B cell (primary cell): ENCODE results near the gene PCDHGA5. TPM values are rescaled to one million over a fixed set of nuclear protein-coding genes. Genes with fewer than 3 reads are reported as not detected.
"Not testable (repeated sequence)": the region's sequence is repeated elsewhere in the genome, so short reads cannot be mapped to it uniquely, and the experiment has no call there.

Experiments used
- ATAC-seq: fragments of 200-7000 bp; cut with Tn5 transposase; one replicate; pipeline ENCODE4 v1.10.0; 2021; ENCODE audit warnings: low read depth, mild to moderate bottlenecking, moderate number of reproducible peaks, moderate library complexity
- CTCF ChIA-PET: fragments of 350-600 bp; sonication (Branson Sonifier 250); formaldehyde crosslinking; loops from one replicate; lab custom pipeline; 2021; ENCODE audit warnings: antibody characterized with exemption, inconsistent platforms; lab: Charles Lee
- POLR2A ChIA-PET: fragments of 350-600 bp; sonication (Branson Sonifier 250); formaldehyde crosslinking; loops from one replicate; lab custom pipeline; 2021; ENCODE audit warnings: antibody characterized with exemption; lab: Charles Lee
- DNase-seq: peaks from one replicate; pipeline ENCODE4 v3.0.0; 2013
- H2AFZ ChIP-seq: 2 replicates; pipeline ENCODE4 v1.6.1; 2012; ENCODE audit warnings: mild to moderate bottlenecking, low read depth, low read length; ENCODE audit not compliant: insufficient read depth, poor library complexity, severe bottlenecking
- H3K27ac ChIP-seq, 2 donors: 1 replicate in 1 of 2; 2 replicates in 1 of 2; pipeline ENCODE4 v1.5.1; 2012 to 2013; ENCODE audit warnings: low read length in 2 of 2, mild to moderate bottlenecking in 2 of 2, moderate library complexity in 1 of 2
- H3K27me3 ChIP-seq, 4 experiments: fragments of 200-600 bp in 1 of 4; sonication (generic) in 1 of 4; replicated peaks in 1 of 4; 1 replicate in 2 of 4; 2 replicates in 2 of 4; pipeline versions ENCODE4 v1.6.1 to v1.7.0; 2013 to 2016; ENCODE audit warnings: low read length in 3 of 4, mild to moderate bottlenecking in 2 of 4, mixed read lengths in 1 of 4, moderate library complexity in 1 of 4; ENCODE audit not compliant: insufficient read depth in 4 of 4, control insufficient read depth in 3 of 4; ENCODE audit errors: control extremely low read depth in 1 of 4
- H3K36me3 ChIP-seq, 2 experiments: replicated peaks in 1 of 2; 1 replicate in 1 of 2; 2 replicates in 1 of 2; pipeline versions ENCODE4 v1.6.1 to v1.7.1; 2013; ENCODE audit warnings: low read length in 1 of 2; ENCODE audit not compliant: insufficient read depth in 2 of 2, control insufficient read depth in 1 of 2; ENCODE audit errors: control extremely low read depth in 1 of 2, extremely low read depth in 1 of 2
- H3K4me1 ChIP-seq, 2 donors: fragments of 200-600 bp in 1 of 2; sonication (generic) in 1 of 2; 1 replicate in 1 of 2; 2 replicates in 1 of 2; pipeline versions ENCODE4 v1.5.1 to v1.6.1; 2013 to 2017; ENCODE audit warnings: low read length in 2 of 2; ENCODE audit not compliant: control insufficient read depth in 2 of 2, insufficient read depth in 2 of 2
- H3K4me2 ChIP-seq: replicated peaks from 2 replicates; pipeline ENCODE3; 2012; ENCODE audit warnings: mild to moderate bottlenecking, low read depth, low read length; ENCODE audit not compliant: poor library complexity, severe bottlenecking
- H3K4me3 ChIP-seq, 5 experiments: fragments of 200-600 bp in 1 of 5; sonication (generic) in 1 of 5; 1 replicate in 3 of 5; 2 replicates in 2 of 5; pipeline versions ENCODE4 v1.5.1 to v1.7.0; 2011 to 2016; ENCODE audit warnings: low read length in 4 of 5, mild to moderate bottlenecking in 4 of 5, low read depth in 2 of 5, control low read depth in 1 of 5, moderate library complexity in 1 of 5; ENCODE audit not compliant: insufficient read depth in 1 of 5; ENCODE audit errors: control extremely low read depth in 1 of 5, extremely low read depth in 1 of 5
- H3K79me2 ChIP-seq: fragments of 200-600 bp; sonication (generic); one replicate; pipeline ENCODE4 v1.6.0; 2016; ENCODE audit warnings: low read length; ENCODE audit not compliant: control insufficient read depth, insufficient read depth
- H3K9ac ChIP-seq: fragments of 200-600 bp; sonication (generic); 2 replicates; pipeline ENCODE4 v1.6.1; 2017; ENCODE audit warnings: mild to moderate bottlenecking, low read length, moderate library complexity
- H3K9me3 ChIP-seq, 3 donors: one replicate each; pipeline versions ENCODE4 v1.6.1 to v1.7.1; 2013; ENCODE audit warnings: low read length in 2 of 3; ENCODE audit not compliant: control insufficient read depth in 2 of 3, insufficient read depth in 1 of 3; ENCODE audit errors: control extremely low read depth in 1 of 3
- H4K20me1 ChIP-seq: 2 replicates; pipeline ENCODE4 v1.6.0; 2012; ENCODE audit warnings: mild to moderate bottlenecking, low read length; ENCODE audit not compliant: insufficient read depth, control insufficient read depth, poor library complexity, severe bottlenecking
- H3K27ac Mint-ChIP-seq: one replicate; pipeline ENCODE4 v1.8.0; 2021; ENCODE audit warnings: mixed read lengths
- H3K27me3 Mint-ChIP-seq: one replicate; pipeline ENCODE4 v1.8.0; 2021; ENCODE audit warnings: mixed read lengths
- H3K4me1 Mint-ChIP-seq: one replicate; pipeline ENCODE4 v1.8.0; 2021; ENCODE audit warnings: mixed read lengths
- H3K4me3 Mint-ChIP-seq: one replicate; pipeline ENCODE4 v1.8.0; 2021; ENCODE audit warnings: mixed read lengths
- H3K9me3 Mint-ChIP-seq: one replicate; pipeline ENCODE4 v1.8.0; 2022; ENCODE audit warnings: mixed read lengths; ENCODE audit not compliant: insufficient read depth
- CTCF ChIP-seq: fragments of 200-600 bp; IDR thresholded peaks from one replicate; pipeline ENCODE4 v1.8.0; 2022; ENCODE audit warnings: antibody characterized with exemption, mild to moderate bottlenecking
- EZH2 ChIP-seq: IDR thresholded peaks from 2 replicates; pipeline ENCODE4 v1.6.1; 2012; ENCODE audit warnings: borderline replicate concordance, low read depth, mild to moderate bottlenecking, moderate library complexity, low read length; ENCODE audit not compliant: insufficient read depth, poor library complexity, severe bottlenecking
- WGBS: methylation state at CpG from one replicate; pipeline ENCODE4 v1.1.5; 2013; ENCODE audit warnings: missing lambda C conversion rate; ENCODE audit not compliant: insufficient coverage; 5-methylcytosine and 5-hydroxymethylcytosine counted together
- intact Hi-C: fragments of 100-400 bp; cut with micrococcal nuclease; formaldehyde crosslinking; loops from one replicate; pipeline ENCODE4 v1.10.0; 2022
- polyA plus RNA-seq: library from polyadenylated mRNA; depleted of rRNA; stranded (reverse); fragments of >200 nt; gene quantifications from 2 replicates; pipeline ENCODE4 v1.2.3, GENCODE V29; 2012
- total RNA-seq, 2 donors: library from RNA; stranded (reverse); fragments of 120-200 nt in 1 of 2; gene quantifications; 1 replicate in 1 of 2; 2 replicates in 1 of 2; pipeline versions ENCODE4 v1.2.3 to v1.2.4, GENCODE V29; 2013 to 2022

Gene PCDHGA5
- total and polyA plus RNA-seq, 2 donors (not counting 1 experiment from before 2014, with no cell fraction given) = 0.21 to 1.7 TPM

- no peaks in the 10 kb centered on the region for H3K79me2 ChIP-seq
- no peaks in the 10 kb centered on the region for H4K20me1 ChIP-seq
- no peaks in the 10 kb centered on the region for H3K36me3 ChIP-seq
- no peak within 1 kb of the TSS for H3K27ac ChIP-seq
- no peak within 1 kb of the TSS for H3K9ac ChIP-seq
- peaks cover 2% of the 10 kb centered on the region for H3K4me1 Mint-ChIP-seq
- peaks cover 15% of the 10 kb centered on the region for H3K9me3 Mint-ChIP-seq
- H3K27me3 ChIP-seq = peaks cover 0 to 55% (median 47%) of the 10 kb centered on the region in 4 experiments
- peaks cover 0 to 4% of the 10 kb centered on the region in 2 donors for H3K4me1 ChIP-seq
- 21% methylated on average over 24 of the region's 27 CpGs for WGBS
- peaks cover 74% of the 10 kb centered on the region for H3K27me3 Mint-ChIP-seq
- peaks cover 5 to 43% (median 35%) of the 10 kb centered on the region in 3 donors for H3K9me3 ChIP-seq
- ChIA-PET CTCF (interaction anchor here (1.0 kb wide), 1 partner anchor 13 kb away, joined by 3 read pairs; no protein-coding TSS in a partner anchor), POLR2A (no interaction called here)
- ATAC-seq = no peak
- H3K4me2 ChIP-seq = no peak within 1 kb of the TSS
- TF ChIP-seq EZH2 (no peak), CTCF (no peak)
- intact Hi-C loops = no loop called here
- no peak within 1 kb of the TSS for H3K27ac Mint-ChIP-seq
- DNase-seq = no peak
- peak within 1 kb of the TSS; percentile 13 for H3K4me3 Mint-ChIP-seq
- no peak within 1 kb of the TSS for H3K4me3 ChIP-seq
- H2AFZ ChIP-seq = no peak within 1 kb of the TSS
These were observed 25.2 kb upstream of the PCDHGA5 start, which contains the start of gene PCDHGA2 for GRCh38 chr5:141338538-141339306. Gene PCDHGA2, plus strand, starts transcription at chr5:141338760.

DNA sequence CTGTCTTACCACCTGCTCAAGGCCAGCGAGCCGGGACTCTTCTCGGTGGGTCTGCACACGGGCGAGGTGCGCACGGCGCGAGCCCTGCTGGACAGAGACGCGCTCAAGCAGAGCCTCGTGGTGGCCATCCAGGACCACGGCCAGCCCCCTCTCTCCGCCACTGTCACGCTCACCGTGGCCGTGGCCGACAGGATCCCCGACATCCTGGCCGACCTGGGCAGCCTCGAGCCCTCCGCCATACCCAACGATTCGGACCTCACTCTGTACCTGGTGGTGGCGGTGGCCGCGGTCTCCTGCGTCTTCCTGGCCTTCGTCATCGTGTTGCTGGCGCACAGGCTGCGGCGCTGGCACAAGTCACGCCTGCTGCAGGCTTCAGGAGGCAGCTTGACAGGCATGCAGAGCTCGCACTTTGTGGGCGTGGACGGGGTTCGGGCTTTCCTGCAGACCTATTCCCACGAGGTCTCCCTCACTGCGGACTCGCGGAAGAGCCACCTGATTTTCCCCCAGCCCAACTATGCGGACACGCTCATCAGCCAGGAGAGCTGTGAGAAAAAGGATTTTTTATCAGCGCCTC lies 23.1 kb upstream of the PCDHGA5 start:
- H3K27ac Mint-ChIP-seq, CTCF ChIA-PET, intact Hi-C loops, H3K9ac ChIP-seq, H2AFZ ChIP-seq, H3K27ac ChIP-seq, POLR2A ChIA-PET, DNase-seq, H3K4me3 ChIP-seq, ATAC-seq, H3K4me2 ChIP-seq, H3K36me3 ChIP-seq, H4K20me1 ChIP-seq, H3K4me1 ChIP-seq, H3K4me3 Mint-ChIP-seq, H3K4me1 Mint-ChIP-seq, H3K79me2 ChIP-seq: not testable (repeated sequence)
- 71% methylated on average over 23 of the region's 45 CpGs for WGBS
- Histone ChIP-seq H3K27me3 (peaks cover 0 to 54% (median 45%) of the 10 kb centered on the region in 4 experiments), H3K9me3 (peaks cover 1 to 50% (median 48%) of the 10 kb centered on the region in 3 donors)
- Mint-ChIP-seq H3K9me3 (peaks cover 12% of the 10 kb centered on the region), H3K27me3 (peaks cover 65% of the 10 kb centered on the region)
